D721Med (cell line): ENCODE measurements around the gene PDE4B.
"Not testable (repeated sequence)": the region's sequence is repeated elsewhere in the genome, so short reads cannot be mapped to it uniquely, and the experiment has no call there.

Source experiments
- DNase-seq: peaks from one replicate; pipeline ENCODE4 v3.0.0; 2011; ENCODE audit warnings: low spot score; ENCODE audit not compliant: insufficient read length
- FAIRE-seq: peaks from 2 replicates; lab custom pipeline; 2011; peaks lifted over from hg19 to GRCh38; lab: Jason Lieb, UNC
- TF ChIP-seq, protein P1 (sequence below): IDR thresholded peaks from 2 replicates; pipeline ENCODE4 v1.5.1; 2012; ENCODE audit warnings: mild to moderate bottlenecking, control low read depth; ENCODE audit not compliant: insufficient read depth; ENCODE audit errors: missing control alignments

PDE4B gene

DNA sequence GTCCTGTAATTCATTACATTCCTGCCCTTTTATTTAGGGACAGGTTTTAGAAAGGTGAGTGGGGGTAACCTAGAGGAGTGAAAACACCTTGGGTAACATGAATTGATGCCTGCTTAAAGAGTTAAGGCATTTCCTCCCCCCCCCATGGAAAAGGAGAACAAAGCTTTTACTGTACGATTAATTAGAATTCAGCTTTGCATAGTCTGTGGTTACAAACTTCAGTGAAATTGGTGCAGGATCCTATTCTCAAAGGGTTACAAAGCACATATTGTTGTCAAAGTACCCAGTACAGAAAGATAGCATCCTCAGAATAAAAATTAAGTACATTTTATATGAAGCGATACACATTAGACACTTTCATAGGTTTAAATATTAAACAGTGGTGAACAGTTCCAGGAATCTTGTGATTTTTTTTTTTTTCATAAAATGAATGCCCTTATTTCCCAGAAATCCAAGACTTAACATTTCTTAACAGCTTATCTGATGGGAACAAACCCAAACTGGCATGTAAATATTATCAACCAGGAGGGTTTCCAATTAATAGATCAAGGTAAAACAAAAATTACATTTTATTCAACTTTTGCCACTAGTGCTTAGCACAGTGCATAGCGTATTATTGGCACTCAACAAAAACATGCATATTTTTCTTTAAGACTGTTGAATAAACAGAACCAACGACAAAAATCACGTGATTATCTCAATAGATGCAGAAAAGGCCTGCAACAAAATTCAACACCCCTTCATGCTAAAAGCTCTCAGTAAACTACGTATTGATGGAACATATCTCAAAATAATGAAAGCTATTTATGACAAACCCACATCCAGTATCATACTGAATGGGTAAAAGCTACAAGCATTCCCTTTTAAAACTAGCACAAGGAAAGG lies 172.7 kb downstream of the PDE4B start:
- TF ChIP-seq, protein P1, sequence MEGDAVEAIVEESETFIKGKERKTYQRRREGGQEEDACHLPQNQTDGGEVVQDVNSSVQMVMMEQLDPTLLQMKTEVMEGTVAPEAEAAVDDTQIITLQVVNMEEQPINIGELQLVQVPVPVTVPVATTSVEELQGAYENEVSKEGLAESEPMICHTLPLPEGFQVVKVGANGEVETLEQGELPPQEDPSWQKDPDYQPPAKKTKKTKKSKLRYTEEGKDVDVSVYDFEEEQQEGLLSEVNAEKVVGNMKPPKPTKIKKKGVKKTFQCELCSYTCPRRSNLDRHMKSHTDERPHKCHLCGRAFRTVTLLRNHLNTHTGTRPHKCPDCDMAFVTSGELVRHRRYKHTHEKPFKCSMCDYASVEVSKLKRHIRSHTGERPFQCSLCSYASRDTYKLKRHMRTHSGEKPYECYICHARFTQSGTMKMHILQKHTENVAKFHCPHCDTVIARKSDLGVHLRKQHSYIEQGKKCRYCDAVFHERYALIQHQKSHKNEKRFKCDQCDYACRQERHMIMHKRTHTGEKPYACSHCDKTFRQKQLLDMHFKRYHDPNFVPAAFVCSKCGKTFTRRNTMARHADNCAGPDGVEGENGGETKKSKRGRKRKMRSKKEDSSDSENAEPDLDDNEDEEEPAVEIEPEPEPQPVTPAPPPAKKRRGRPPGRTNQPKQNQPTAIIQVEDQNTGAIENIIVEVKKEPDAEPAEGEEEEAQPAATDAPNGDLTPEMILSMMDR, result no peak
- no peak for DNase-seq
- peak; percentile 6 for FAIRE-seq

DNA sequence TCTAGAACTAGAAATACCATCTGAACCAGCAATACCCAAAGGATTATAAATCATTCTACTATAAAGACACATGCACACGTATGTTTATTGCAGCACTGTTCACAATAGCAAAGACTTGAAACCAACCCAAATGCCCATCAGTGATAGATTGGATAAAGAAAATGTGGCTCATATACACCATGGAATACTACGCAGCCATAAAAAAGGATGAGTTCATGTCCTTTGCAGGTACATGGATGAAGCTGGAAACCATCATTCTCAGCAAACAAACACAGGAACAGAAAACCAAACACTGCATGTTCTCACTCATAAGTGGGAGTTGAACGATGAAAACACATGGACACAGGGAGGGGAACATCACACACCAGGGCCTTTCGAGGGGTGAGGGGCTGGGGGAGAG lies 174.8 kb downstream of the PDE4B start:
- not testable (repeated sequence) for DNase-seq, FAIRE-seq

DNA sequence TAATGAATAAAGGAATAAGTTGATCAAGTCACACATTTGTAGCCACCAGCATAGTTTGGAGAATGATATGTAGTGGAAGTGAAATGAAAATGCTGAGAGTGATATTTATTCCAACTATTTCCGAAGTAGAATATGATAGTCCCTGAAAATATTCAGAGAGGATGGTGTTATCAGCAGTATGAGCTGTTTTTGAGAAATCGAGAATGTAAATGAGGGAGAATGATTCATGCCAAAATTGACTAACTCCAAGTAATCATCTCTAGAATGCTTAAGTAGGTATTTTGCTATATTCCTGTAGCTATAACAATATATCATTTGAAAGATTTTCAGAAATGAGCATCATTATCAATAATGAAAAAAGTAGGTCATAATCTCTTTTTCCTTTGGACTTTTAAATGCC lies 178.9 kb downstream of the PDE4B start:
- no peak for DNase-seq
- TF ChIP-seq, protein P1, result no peak
- no peak for FAIRE-seq

DNA sequence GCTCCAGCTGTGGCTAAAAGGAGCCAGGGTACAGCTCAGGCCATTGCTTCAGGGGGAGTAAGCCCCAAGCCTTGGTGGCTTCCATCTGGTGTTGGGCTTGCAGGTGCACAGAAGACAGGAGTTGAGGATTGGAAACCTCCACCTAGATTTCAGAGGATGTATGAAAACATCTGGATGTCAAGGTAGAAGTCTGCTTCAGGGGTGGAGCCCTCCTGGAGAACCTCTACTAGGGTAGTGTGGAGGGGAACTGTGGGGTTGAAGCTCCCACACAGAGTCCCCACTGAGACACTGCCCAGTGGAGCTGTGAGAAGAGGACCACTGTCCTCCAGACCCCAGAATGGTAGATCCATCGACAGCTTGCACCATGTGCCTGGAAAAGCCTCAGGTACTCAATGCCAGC lies 183.0 kb downstream of the PDE4B start:
- DNase-seq, result no peak
- no peak for FAIRE-seq

DNA sequence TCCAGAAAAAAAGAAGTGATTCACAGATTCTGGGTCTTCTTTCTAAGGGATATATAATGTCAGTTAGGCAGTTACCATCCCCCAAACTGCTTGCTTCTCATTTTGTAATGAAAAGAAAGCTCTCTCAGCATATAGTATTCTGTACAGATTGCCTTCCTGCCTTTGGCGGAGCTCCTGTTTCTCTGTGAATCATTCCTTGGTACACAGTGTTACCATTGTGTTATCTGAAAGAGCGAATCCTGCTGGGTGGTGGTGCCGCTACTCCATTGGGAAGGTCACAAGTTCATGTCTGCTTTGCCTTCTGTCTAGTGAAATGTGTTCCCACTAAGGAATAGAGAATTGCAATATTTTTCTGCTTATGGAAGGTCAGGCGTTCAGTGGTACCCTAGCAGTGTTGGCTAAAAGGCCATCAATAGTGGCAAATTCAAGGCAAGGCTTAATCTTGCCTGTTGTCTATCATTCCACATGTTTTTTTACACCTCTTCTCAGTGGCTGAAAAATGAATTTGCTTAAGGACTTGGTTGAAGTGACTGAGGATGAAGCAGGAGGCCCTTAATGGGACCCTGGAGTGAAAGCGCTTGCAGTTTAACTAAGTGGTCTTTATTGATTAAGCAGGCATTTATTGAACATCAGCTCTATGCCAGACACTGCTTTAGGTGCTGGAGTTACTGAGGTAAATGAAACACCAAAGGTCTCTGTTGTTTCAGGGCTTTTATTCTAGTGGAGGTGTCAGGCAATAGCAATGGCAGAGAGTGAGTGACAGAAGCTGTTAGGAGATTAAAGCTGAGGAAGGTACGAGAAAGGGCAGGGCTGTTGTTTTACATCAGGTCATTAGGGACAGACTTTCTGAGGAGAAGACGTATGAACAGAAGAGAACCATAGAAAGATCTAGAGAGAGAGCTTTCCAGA lies 186.7 kb downstream of the PDE4B start:
- DNase-seq (no peak), FAIRE-seq (no peak)
- TF ChIP-seq, protein P1, result no peak

More for the DNA sequence above, 183.0 kb downstream of the PDE4B start:
- TF ChIP-seq, protein P1, result no peak

DNA sequence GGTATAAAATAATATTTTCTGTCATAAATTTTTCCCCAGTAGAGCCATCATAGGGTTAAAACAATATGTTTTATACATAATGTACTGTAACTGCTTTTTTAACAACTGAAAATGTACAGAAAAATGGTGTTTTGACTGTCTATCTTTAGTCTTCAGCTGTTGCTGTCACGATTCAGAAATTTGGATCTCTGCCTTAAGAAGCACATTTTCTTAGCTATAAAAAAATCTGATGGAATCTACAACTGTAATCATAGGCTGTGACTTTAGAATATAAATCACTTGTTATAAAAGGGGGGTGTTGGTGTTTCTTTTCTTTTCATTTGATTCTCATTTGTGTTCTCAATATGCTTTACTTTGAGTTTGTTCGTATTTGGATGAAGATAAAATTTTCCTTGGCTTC lies 187.5 kb downstream of the PDE4B start:
- FAIRE-seq (no peak), DNase-seq (no peak)
- TF ChIP-seq, protein P1, result no peak

DNA sequence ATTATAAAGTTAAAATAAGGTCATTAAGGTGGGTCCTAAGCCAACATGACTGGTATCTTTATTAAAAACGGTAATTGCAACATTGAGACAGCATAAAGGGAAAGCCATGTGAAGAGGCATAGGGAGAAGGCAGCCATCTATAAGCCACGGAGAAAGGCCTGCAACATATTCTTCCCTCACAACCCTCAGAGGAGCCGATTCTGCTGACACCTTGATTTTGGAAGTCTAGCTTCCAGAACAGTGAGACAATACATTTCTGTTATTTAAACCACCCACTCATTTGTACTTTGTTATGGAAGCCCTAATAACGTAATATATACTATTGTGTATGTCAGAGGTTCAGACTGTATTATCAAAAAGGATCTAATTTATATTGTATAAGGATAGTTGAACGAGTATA lies 190.8 kb downstream of the PDE4B start:
- TF ChIP-seq, protein P1, result no peak
- no peak for DNase-seq
- no peak for FAIRE-seq
